Measurements from ENCODE around the gene FHL3. TPM values are rescaled to one million over a fixed set of nuclear protein-coding genes. Genes with fewer than 3 reads are reported as not detected.

The FHL3 gene
- polyA plus RNA-seq, 3 donors, result 15.7 to 17.3 (median 16.7) TPM

- DNase-seq (ENCODE audit: low read depth in 3 of 3, low spot score in 2 of 3), result no peak
Observed at GRCh38 chr1:37947364-37947763, 58.0 kb downstream of the FHL3 start.

Other genes starting within 250 kb of the FHL3 start
- gene EPHA10, start 240.4 kb downstream of the FHL3 start, polyA plus RNA-seq (ENCODE audit: insufficient read length in 3 of 3), result under 1 TPM; 0.06 to 0.11 (median 0.08) TPM
- 1 to 10 TPM; 3.7 to 4.9 (median 4.7) TPM for gene MANEAL, start 211.7 kb downstream of the FHL3 start, polyA plus RNA-seq (ENCODE audit: insufficient read length in 3 of 3)
- 10 to 100 TPM; 18.0 to 25.1 (median 21.3) TPM for gene C1orf122, start 197.7 kb downstream of the FHL3 start, polyA plus RNA-seq (ENCODE audit: insufficient read length in 3 of 3)
- 10 to 100 TPM; 13.1 to 14.0 (median 13.4) TPM for gene YRDC, start 197.3 kb downstream of the FHL3 start, polyA plus RNA-seq (ENCODE audit: insufficient read length in 3 of 3)
- 1 to 10 TPM; 8.5 to 9.7 (median 8.8) TPM for gene MTF1, start 145.9 kb downstream of the FHL3 start, polyA plus RNA-seq (ENCODE audit: insufficient read length in 3 of 3)
- gene INPP5B, start 58.5 kb downstream of the FHL3 start, polyA plus RNA-seq (ENCODE audit: insufficient read length in 3 of 3), result 10 to 100 TPM; 17.0 to 18.9 (median 17.8) TPM
- 100 to 1,000 TPM; 108 to 122 (median 117) TPM for gene SF3A3, start 15.5 kb downstream of the FHL3 start, polyA plus RNA-seq (ENCODE audit: insufficient read length in 3 of 3)
- 10 to 100 TPM; 41.7 to 45.8 (median 45.7) TPM for gene UTP11, start 7.2 kb upstream of the FHL3 start, polyA plus RNA-seq (ENCODE audit: insufficient read length in 3 of 3)
- under 1 TPM; 0.54 to 0.76 (median 0.65) TPM for gene POU3F1, start 41.3 kb upstream of the FHL3 start, polyA plus RNA-seq (ENCODE audit: insufficient read length in 3 of 3)